ENCODE data around the gene KLF13.

KLF13 gene

DNA sequence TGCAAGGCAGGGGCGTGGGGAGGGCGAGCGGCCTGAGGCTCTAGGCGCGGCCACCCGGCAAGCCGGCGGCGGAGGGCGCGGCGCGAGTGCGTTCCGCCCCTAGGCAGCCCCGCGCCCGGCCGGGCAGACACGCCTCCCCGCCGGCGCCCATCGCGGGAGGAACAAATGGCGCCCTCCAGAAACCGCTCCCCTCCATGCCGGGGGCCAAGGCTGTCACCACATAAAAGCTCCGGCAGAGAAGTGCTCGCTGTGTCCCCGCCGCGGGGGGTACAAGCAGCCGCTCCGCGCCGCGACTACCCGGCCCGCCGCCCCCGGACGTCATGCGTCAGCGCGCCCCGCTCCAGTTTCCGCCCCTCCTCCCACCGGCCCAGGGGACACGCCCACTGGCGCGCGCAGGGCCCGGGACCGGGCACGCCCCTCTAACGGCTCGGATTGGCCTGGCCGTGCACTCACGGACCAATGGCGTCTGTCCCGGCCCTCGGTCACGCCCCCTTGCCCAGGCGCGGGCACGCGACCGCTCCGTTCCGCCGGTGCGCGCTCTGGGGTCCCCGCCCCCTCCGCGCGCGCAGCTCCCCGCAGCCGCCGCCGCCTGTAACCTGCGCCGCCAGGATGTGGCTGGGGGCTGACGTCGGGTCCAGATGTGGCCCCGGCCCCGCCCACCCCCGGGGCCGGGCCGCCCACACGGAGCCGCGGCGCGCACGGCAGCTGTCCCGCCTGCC lies at the start of gene KLF13:
Gene KLF13 (plus strand): TSS at position 680 of the 719 bp plus-strand sequence. CDS start 378 bp downstream, outside the sequence.
- H3K4me3 ChIP-seq = peak within 1 kb of the TSS; percentile 88 to 97 (median 94)
- H3K4me2 ChIP-seq = peak within 1 kb of the TSS; percentile 93 to 99 (median 98)
- peaks cover 41 to 67% (median 60%) of the 10 kb centered on the region in 10 experiments for H3K4me1 ChIP-seq
- no peak for TF ChIP-seq Cebpa-rat (IDR thresholded peaks at IDR 0.05)
- H3K27me3 ChIP-seq = no peaks in the 10 kb centered on the region
- H3K27ac ChIP-seq = peak within 1 kb of the TSS; percentile 89 to 100 (median 96)
- peak within 1 kb of the TSS; percentile 91 to 99 (median 96) for H3K9ac ChIP-seq
- peaks cover 0 to 20% (median 17%) of the 10 kb centered on the region in 11 experiments; a peak in 17 of 22 replicates for H3K36me3 ChIP-seq
- peaks cover 0 to 3% (median 1%) of the 10 kb centered on the region in 11 experiments; a peak in 6 of 22 replicates for H3K9me3 ChIP-seq (replicated peaks in 1 of 11)
- H4K20me1 ChIP-seq = peaks cover 32 to 39% (median 37%) of the 10 kb centered on the region in 11 experiments

DNA sequence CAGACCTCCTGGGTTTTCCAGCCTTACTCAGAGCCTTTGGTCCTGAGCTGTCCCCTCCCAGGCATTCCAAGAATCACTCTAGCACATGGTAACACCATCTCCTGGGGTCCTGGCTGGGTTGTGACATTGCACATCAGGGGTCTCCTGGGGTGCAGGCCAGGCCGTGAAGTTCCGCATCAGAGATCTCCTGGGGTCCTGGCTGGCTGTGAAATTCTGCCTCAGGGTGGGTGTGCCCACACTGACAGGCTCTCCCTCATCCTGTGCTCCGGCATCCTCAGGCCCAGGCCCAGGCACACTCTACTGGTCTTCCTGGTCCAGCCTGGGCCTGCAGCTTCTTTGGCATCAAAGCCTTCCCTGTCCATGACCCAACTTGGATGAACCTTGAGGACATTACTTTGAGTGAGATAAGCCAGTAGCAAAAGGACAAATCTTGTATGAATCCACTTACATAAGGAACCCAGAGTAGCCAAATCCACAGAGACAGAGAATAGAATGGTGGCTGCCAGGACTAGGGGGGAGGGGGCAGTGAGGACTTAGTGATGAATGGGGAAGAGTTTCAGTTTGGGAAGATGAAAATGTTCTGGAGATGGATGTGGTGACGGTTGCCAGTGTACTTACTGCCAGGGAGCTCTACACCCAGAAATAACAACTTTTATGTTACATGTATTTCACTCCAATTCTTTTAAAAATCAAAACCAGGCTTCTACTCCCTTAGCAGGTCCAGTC lies 49.1 kb upstream of the KLF13 start:
- Histone ChIP-seq H3K4me2 (peak overlapping the region in 1 of 11 experiments; percentile 4; a peak in 1 of 22 replicates), H3K4me3 (no peak overlapping the region), H3K9me3 (replicated peaks in 1 of 11) (peaks cover 0 to 4% (median 0%) of the 10 kb centered on the region in 11 experiments; a peak in 1 of 22 replicates), H3K9ac (no peak overlapping the region), H4K20me1 (no peaks in the 10 kb centered on the region), H3K27ac (no peak overlapping the region), H3K36me3 (no peaks in the 10 kb centered on the region), H3K27me3 (no peaks in the 10 kb centered on the region), H3K4me1 (peaks cover 44 to 60% (median 53%) of the 10 kb centered on the region in 10 experiments)
- TF ChIP-seq Cebpa-rat (IDR thresholded peaks at IDR 0.05) = no peak

DNA sequence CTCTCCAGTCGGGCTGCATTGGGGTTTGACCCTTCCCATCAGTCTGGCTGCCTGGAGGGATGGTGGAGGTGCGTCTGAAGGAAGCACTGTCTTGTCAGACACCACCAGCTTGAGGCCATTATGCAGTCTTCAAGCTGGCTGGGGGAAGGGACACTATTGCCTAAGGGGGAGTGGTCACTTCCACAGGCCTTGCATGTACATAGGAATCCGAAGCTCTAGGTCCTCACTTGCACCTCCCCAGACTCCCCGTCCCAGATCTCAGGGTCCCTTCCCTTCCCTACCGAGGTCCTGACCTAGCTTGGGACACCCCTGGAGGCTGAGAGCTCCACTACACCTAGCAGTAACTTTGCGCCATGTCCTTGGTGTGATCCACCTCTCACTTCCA lies 48.6 kb upstream of the KLF13 start:
- Histone ChIP-seq H3K27me3 (no peaks in the 10 kb centered on the region), H3K4me2 (no peak overlapping the region), H3K4me1 (peaks cover 38 to 54% (median 47%) of the 10 kb centered on the region in 10 experiments), H3K4me3 (no peak overlapping the region), H3K36me3 (no peaks in the 10 kb centered on the region), H3K9ac (no peak overlapping the region), H4K20me1 (no peaks in the 10 kb centered on the region), H3K27ac (no peak overlapping the region), H3K9me3 (replicated peaks in 1 of 11) (peaks cover 0 to 4% (median 0%) of the 10 kb centered on the region in 11 experiments; a peak in 1 of 22 replicates)
- TF ChIP-seq Cebpa-rat (IDR thresholded peaks at IDR 0.05) = no peak

DNA sequence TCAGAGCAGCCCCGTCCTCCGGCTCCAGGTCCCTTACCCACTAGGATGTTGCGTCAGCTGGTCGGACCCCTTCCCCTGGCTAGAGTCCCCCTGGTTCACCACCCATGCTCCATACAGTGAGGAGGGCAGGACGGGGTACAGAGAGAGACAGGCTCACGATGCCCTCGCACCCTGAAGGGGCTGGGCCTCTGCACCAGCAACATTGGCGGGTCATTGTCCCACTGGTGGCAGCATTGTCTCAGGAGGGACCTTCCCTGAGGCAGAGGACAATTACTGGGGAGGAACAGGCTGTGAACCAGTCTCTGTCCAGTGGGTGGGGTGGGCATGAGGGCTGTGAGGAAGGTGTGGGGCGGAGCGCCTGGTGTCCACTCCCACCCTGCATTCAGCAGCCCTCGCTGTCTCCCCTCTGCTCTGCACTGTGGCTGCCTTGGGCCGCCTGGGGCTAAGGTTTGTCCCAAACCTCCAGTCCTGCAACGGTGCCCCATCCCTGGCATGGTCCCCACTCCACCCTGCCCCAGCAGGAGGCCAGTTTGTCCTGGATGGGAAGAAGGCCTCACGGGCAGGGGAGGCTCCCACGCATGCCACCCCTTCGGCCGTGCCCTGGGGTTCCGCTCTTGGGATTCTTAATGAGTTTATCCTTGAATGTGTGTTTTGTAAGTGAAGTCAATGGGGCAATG lies 48.0 kb upstream of the KLF13 start:
- no peak for TF ChIP-seq Cebpa-rat (IDR thresholded peaks at IDR 0.05)
- H3K4me1 ChIP-seq = peaks cover 32 to 48% (median 41%) of the 10 kb centered on the region in 10 experiments
- H3K9ac ChIP-seq = peak overlapping the region in 3 of 11 experiments; percentile 37 to 47 (median 39); a peak in 4 of 22 replicates
- no peaks in the 10 kb centered on the region for H3K36me3 ChIP-seq
- no peak overlapping the region for H3K4me3 ChIP-seq
- no peaks in the 10 kb centered on the region for H3K27me3 ChIP-seq
- no peaks in the 10 kb centered on the region for H4K20me1 ChIP-seq
- peaks cover 0 to 6% (median 2%) of the 10 kb centered on the region in 11 experiments; a peak in 6 of 22 replicates for H3K9me3 ChIP-seq (replicated peaks in 1 of 11)
- peak overlapping the region; percentile 32 to 73 (median 56); a peak in 21 of 22 replicates for H3K4me2 ChIP-seq
- peak overlapping the region in 8 of 11 experiments; percentile 8 to 55 (median 31); a peak in 8 of 22 replicates for H3K27ac ChIP-seq

DNA sequence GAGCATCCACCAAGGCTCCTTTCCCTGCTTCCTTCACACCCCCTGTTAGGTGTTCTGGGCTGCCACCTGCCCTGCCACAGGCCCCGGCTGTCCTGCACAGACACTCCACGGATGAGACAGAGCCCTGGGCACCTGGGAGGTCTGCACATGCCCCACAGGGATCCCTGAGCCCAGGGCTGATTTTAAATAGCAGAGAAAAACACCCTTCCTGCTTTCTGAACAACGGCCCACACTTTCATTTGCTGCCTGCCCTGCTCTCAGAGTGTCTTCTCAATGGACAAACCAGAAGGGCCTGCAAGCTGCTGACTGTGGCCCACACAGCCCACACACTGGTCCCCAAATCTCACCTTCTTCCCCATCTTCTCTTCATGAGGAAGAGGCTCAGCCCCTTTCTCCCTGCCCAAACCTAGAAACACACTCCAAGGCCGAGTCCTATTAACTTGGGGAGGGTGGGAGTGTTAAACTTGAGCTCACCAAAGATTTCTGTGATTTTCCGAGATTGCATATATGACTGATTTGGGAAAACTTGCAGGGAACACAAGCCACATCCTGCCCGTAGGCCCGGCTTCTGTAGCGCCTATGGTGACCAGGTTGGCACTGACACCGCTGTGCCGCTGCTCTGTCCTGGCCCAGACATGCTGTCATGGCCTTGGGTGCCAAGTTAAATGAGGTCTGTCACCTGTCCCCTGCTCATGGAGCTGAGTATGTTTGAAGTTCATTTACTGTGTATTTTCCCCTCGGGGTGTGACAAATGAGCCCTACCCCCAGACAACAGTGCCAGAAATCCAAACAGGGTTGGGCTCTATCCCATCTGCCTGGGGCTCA lies 47.2 kb upstream of the KLF13 start:
- Histone ChIP-seq H3K9me3 (replicated peaks in 1 of 11) (peaks cover 0 to 12% (median 4%) of the 10 kb centered on the region in 11 experiments; a peak in 6 of 22 replicates), H3K36me3 (no peaks in the 10 kb centered on the region), H3K27me3 (no peaks in the 10 kb centered on the region), H3K4me3 (no peak overlapping the region), H3K4me2 (peak overlapping the region; percentile 32 to 73 (median 56)), H3K9ac (peak overlapping the region in 4 of 11 experiments; percentile 24 to 47 (median 38); a peak in 7 of 22 replicates), H3K4me1 (peaks cover 24 to 40% (median 34%) of the 10 kb centered on the region in 10 experiments), H3K27ac (peak overlapping the region in 8 of 11 experiments; percentile 8 to 55 (median 31); a peak in 11 of 22 replicates), H4K20me1 (no peaks in the 10 kb centered on the region)
- no peak for TF ChIP-seq Cebpa-rat (IDR thresholded peaks at IDR 0.05)

DNA sequence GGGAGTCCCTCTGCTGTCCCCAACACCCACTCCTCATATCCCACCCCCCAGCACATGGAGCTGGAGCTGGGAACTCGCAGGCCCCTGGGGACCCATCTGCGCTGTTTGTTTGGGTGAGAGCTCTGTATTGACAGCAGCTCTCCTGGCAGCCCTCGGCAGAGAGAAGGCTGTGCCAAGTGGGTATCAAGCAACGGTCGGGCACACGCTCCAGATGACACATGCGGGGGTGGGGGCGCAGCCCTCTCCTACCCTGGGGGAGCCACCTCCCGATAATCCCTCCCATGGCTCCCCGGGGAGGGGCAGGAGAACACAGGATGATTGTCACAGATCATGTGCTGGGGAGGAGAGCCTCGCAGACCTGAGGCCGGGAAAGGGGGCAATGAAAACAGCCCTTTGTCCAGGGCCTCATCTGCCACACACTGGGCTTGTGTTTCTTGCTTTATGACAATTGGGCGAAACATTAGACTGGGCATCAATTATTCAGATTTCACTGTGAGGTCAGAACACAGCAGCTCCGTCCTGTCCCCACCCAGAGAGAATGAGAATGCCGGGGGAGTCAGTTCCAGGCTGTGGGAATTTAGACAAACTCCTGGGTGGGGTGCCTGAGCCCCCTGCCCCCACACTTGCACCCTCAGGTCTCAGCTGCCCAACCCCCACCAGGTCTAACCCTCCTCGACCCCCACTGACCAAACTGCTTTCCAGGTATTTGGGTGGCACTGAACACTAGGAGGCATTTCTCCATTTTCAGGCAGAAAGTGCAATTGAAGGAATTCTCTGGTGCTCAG lies 46.4 kb upstream of the KLF13 start:
- Histone ChIP-seq H4K20me1 (no peaks in the 10 kb centered on the region), H3K36me3 (no peaks in the 10 kb centered on the region), H3K27ac (peak overlapping the region in 8 of 11 experiments; percentile 2 to 55 (median 20); a peak in 11 of 22 replicates), H3K9me3 (replicated peaks in 1 of 11) (peaks cover 0 to 12% (median 4%) of the 10 kb centered on the region in 11 experiments; a peak in 6 of 22 replicates), H3K4me3 (no peak overlapping the region), H3K27me3 (no peaks in the 10 kb centered on the region), H3K4me1 (peaks cover 16 to 32% (median 26%) of the 10 kb centered on the region in 10 experiments), H3K4me2 (peak overlapping the region; percentile 32 to 73 (median 56); a peak in 19 of 22 replicates), H3K9ac (peak overlapping the region in 3 of 11 experiments; percentile 24 to 47 (median 37); a peak in 5 of 22 replicates)
- no peak for TF ChIP-seq Cebpa-rat (IDR thresholded peaks at IDR 0.05)

DNA sequence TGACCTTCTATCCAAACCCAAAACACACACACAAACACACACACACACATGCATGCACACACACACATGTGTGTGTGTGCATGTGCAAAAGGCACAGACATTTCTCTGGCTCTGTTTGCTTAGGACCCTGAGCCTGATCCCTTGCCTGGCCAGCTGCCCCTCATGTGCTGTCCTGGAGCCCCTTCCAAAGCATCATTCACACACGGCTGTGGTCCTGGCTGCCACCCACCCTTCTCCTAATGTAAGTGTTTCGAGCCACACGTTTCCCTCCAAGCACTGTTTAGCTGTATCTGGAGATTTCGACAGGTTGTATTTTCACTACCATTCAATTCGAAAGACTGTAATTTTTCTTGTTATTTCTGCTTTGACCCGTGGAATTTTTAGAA lies 45.8 kb upstream of the KLF13 start:
- Histone ChIP-seq H3K4me1 (peaks cover 14 to 27% (median 23%) of the 10 kb centered on the region in 10 experiments), H3K9me3 (replicated peaks in 1 of 11) (peaks cover 0 to 12% (median 4%) of the 10 kb centered on the region in 11 experiments; a peak in 6 of 22 replicates), H3K9ac (no peak overlapping the region), H3K4me3 (no peak overlapping the region), H3K36me3 (no peaks in the 10 kb centered on the region), H3K4me2 (peak overlapping the region in 7 of 11 experiments; percentile 32 to 73 (median 62); a peak in 9 of 22 replicates), H3K27me3 (no peaks in the 10 kb centered on the region), H4K20me1 (no peaks in the 10 kb centered on the region), H3K27ac (no peak overlapping the region)
- no peak for TF ChIP-seq Cebpa-rat (IDR thresholded peaks at IDR 0.05)

Data from BLaER1 treated with 17β-estradiol and CSF1 and Interleukin-3, amounts not matched to agents 10 nM and 100 nM (cell line).